Measurements from ENCODE around the gene SNCB. TPM values are rescaled to one million over a fixed set of nuclear protein-coding genes. Genes with fewer than 3 reads are reported as not detected.

Gene SNCB
- polyA plus RNA-seq, 3 donors: 0.43 TPM; not detected in 2

DNA sequence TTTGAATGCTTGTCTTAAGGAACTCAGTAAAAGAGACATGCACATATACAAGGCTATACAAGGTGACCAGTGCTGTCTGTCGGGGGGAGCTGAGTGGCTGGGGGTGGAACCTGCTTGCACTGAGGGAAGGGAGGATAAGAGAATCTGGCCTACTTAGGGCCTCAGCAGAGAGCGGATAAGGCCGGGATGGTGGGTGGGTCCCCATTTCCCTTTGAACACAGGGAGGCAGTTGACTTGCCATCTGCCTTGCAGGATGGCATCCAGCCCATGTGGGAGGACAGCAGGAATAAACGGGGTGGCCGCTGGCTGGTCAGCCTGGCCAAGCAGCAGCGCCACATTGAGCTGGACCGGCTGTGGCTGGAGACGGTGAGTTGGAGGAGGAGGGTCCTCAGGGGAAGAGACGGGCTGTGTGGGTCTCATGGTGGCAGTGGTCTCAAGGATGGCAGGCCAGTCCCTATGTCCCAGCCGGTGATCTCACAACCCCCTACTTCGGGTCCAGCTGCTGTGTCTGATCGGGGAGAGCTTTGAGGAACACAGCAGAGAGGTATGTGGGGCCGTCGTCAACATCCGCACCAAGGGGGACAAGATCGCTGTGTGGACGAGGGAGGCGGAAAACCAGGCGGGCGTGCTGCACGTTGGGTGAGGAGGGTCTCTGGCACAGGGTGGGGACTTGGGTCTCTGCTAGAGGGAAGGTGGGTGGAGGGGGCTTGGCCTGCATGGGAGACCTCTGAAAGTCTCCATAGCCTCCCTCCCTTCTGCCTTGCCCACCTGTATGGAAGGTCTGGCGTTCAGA lies 14.7 kb upstream of the SNCB start:
- DNase-seq: no peak

DNA sequence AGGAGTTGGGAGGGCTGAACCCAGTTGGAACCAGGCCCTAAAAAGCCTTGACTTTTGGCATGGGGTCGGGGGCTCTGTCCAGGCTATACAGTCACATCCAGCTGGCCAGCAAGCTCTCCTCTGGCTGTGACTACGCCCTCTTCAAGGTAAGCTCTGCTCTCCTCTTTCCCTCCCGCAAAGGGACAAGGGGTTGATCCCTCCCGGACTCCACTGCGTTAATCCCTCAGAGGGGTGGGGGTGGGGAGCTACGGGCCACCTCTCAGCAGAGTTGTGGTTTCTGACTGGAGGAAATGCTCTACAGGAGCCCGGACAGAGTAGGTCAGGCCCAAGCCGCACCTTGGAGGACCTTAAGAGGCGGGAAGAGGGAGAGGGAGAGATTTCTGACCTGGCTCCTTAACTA lies 14.0 kb upstream of the SNCB start:
- no peak for DNase-seq

GRCh38 chr5:176643491-176644219 lies 13.3 kb upstream of the SNCB start:
- DNase-seq: no peak

- no peak for DNase-seq
These were observed 12.5 kb upstream of the SNCB start for GRCh38 chr5:176642675-176643490.

GRCh38 chr5:176640616-176641015 lies 10.3 kb upstream of the SNCB start:
- DNase-seq: no peak

- DNase-seq: no peak
These were observed 9.6 kb upstream of the SNCB start for GRCh38 chr5:176639981-176640380.

GRCh38 chr5:176639208-176639607 lies 8.9 kb upstream of the SNCB start:
- no peak for DNase-seq

GRCh38 chr5:176638437-176638836 lies 8.1 kb upstream of the SNCB start:
- DNase-seq: no peak

- no peak for DNase-seq
These were observed 7.2 kb upstream of the SNCB start for GRCh38 chr5:176637556-176637955.

GRCh38 chr5:176636426-176636825 lies 6.1 kb upstream of the SNCB start:
- DNase-seq: no peak

DNA sequence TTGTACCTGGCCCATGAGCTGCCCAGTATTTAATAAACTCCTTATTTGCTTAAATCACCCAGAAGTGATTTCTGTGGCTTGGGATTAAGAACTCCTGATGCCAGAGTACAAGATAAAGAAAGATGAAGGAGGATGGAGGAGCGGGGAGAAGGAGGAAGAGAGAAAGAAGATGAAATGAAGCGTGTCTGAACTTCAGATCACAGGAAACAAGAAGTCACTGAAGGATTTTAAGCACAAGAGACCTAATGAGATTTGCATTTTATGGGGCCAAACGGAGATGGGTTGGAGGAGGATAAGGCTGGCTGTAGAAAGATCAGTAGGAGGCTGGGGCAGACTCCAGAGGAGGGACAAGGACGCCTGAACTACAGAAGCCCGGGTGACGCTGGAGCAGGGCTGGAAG lies 3.3 kb upstream of the SNCB start:
- DNase-seq: no peak

DNA sequence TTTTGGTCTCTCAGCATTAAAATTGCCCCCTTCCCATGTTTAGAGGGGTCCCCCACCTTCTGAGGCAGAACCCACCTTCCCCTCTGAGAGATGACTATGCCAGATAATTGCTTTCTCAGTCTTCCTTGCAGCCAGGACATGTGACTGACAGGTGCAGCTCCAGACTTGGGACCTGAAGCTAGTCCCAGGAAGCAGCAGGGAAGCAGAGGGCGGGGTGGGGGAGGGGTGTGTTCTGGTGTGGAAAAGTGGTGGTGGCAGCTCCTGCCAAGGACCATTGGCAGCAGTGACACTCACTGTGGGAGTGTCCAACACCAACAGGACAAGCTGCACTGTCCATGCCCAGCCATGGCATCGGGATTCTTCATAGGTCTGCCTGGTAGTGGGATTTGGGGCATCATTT lies 2.4 kb upstream of the SNCB start:
- DNase-seq: no peak

DNA sequence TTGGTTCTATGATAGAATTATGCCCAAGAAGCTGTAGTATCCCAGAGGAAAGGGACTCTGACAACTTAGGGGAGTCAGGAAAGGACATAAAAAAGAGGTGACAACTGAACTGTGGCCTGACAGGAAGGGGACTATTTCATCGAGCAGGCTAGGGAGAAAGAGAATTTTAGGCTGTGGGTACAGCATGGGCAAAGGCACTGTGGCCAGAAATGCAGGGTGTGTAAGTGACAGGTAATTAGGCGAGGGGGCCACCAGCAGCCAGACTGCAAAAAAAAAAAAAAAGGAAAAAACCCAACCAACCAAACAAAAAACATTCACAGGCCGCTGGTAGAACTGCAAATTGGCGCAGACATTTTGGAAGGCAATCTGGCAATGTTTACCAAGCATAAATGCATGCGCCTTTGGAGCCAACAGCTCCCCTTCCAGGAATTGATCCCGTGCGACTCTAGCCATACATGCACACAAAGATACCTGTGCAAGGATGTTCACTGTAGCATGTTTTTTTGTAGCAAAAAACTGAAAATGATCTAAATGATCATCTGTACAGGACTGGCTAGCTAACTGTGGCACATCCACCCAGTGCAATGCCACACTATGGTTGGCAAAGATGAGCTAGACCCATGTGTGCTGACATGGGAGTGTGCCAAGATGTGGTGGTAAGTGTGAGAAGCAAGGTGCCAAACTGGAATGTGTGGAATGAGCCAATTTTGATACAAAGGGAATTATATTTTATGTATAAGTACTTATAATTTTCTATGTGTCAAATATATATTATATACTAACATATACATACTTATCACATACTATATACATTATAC lies 1.3 kb upstream of the SNCB start:
- DNase-seq: no peak

GRCh38 chr5:176630681-176631222 lies 418 bp upstream of the SNCB start:
- no peak for DNase-seq

DNA sequence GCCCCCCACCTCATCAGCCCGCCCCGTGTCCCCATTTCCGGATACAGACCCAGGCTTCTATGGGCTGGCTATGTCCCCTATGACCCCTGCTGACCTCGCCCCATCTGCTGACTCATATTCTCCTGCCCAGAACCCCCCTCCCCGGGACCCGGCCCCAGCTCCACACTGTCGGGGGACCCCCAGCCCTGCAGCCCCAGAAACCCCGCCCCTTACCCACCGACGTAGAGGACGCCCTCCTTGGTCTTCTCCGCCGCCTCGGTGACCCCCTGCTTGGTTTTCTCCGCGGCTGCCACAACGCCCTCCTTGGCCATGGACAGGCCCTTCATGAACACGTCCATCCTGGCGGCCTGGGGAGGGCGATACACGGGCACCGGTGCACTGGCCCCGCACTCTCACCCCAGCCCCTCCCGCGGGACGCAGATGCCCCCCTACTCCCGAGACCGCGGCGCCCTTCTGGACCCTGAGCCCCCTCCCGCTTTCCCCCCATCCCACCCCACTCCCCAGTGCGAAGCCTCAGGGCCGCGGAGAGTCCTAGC lies 949 bp downstream of the SNCB start:
- DNase-seq: no peak

GRCh38 chr5:176628406-176629228 lies 1.7 kb downstream of the SNCB start:
- DNase-seq: no peak

- DNase-seq: no peak
These were observed 2.8 kb downstream of the SNCB start for GRCh38 chr5:176627582-176627981.

- DNase-seq: no peak
These were observed 3.5 kb downstream of the SNCB start for GRCh38 chr5:176626876-176627236.

- DNase-seq: no peak
These were observed 4.1 kb downstream of the SNCB start for GRCh38 chr5:176625966-176626875.

Measured in renal pelvis (tissue), 4 donors.